MM.1S (cell line): Measurements from ENCODE around the gene PDSS2.

Source experiments
- EZH2 ChIP-seq: fragments of 300-600 bp; sonication (generic); optimal IDR thresholded peaks from 2 replicates; pipeline ENCODE3; 2017; ENCODE audit warnings: low read depth, mild to moderate bottlenecking, antibody characterized with exemption, low read length, mixed read lengths
- TF ChIP-seq, protein P1 (sequence below): fragments of 300-600 bp; sonication (generic); IDR thresholded peaks from 2 replicates; pipeline ENCODE4 v1.5.1; 2016; ENCODE audit warnings: antibody characterized with exemption, low read length, mixed read lengths

DNA sequence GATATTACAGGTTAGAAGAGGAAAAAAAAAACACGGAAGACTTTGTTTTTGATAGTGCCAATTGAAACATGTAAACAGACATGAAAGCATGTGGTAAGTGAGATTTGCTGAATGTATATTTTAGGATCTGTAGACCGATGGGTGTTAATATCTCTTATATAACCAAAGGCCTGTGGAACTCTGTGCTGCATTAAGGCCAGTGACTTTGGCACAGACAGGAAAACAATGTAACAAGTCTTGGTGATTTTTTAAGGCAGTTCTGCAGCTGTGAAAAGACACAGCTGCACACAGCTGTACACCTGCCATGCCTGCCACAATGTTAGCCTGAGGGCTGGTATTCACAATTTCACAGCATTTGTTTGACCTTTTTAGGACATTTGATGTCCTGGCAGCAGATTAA, 36.6 kb upstream of the PDSS2 start:
- no peak for TF ChIP-seq EZH2
- TF ChIP-seq, protein P1, sequence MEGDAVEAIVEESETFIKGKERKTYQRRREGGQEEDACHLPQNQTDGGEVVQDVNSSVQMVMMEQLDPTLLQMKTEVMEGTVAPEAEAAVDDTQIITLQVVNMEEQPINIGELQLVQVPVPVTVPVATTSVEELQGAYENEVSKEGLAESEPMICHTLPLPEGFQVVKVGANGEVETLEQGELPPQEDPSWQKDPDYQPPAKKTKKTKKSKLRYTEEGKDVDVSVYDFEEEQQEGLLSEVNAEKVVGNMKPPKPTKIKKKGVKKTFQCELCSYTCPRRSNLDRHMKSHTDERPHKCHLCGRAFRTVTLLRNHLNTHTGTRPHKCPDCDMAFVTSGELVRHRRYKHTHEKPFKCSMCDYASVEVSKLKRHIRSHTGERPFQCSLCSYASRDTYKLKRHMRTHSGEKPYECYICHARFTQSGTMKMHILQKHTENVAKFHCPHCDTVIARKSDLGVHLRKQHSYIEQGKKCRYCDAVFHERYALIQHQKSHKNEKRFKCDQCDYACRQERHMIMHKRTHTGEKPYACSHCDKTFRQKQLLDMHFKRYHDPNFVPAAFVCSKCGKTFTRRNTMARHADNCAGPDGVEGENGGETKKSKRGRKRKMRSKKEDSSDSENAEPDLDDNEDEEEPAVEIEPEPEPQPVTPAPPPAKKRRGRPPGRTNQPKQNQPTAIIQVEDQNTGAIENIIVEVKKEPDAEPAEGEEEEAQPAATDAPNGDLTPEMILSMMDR = no peak
